Endothelial cell of umbilical vein (primary cell): ENCODE measurements around the gene TSPOAP1. TPM values are rescaled to one million over a fixed set of nuclear protein-coding genes. Genes with fewer than 3 reads are reported as not detected.

Source experiments
- BruUV-seq: library from RNA; stranded (reverse); fragments of 400-500 nt; replicated peaks from 2 replicates; lab custom pipeline; 2021; lab: Mats Ljungman, UMichigan
- CTCF ChIA-PET: fragments of 300-600, 350-600 bp; sonication (Branson Sonifier 250); formaldehyde crosslinking; loops from one replicate; lab custom pipeline; 2021; ENCODE audit warnings: antibody characterized with exemption, inconsistent platforms; lab: Charles Lee
- POLR2A ChIA-PET: fragments of 300-600, 350-600 bp; sonication (Branson Sonifier 250); formaldehyde crosslinking; loops from one replicate; lab custom pipeline; 2021; ENCODE audit warnings: antibody characterized with exemption, inconsistent platforms; lab: Charles Lee
- DNase-seq: peaks from one replicate; pipeline ENCODE4 v3.0.0-alpha.2; 2011; ENCODE audit warnings: low read depth, low spot score
- FAIRE-seq: peaks from 2 replicates; lab custom pipeline; 2011; peaks lifted over from hg19 to GRCh38; lab: Jason Lieb, UNC
- H2AFZ ChIP-seq: 2 replicates; pipeline ENCODE4 v1.6.0; 2012; ENCODE audit warnings: low read depth, low read length, control low read depth, inconsistent platforms
- H3K27ac ChIP-seq: 2 replicates; pipeline ENCODE4 v1.5.1; 2011; ENCODE audit warnings: low read depth, mild to moderate bottlenecking, control low read depth, low read length, moderate library complexity; ENCODE audit not compliant: insufficient read depth
- H3K27me3 ChIP-seq, 2 experiments: 2 replicates each; pipeline versions ENCODE4 v1.6.0 to v1.6.1; 2011; ENCODE audit warnings: low read length in 2 of 2, mixed read lengths in 1 of 2; ENCODE audit not compliant: control insufficient read depth in 2 of 2, insufficient read depth in 2 of 2
- H3K36me3 ChIP-seq, 2 experiments: 2 replicates in 1 of 2; 3 replicates in 1 of 2; pipeline ENCODE4 v1.5.1; 2011; ENCODE audit warnings: low read length in 2 of 2, mild to moderate bottlenecking in 1 of 2, moderate library complexity in 1 of 2; ENCODE audit not compliant: control insufficient read depth in 2 of 2, insufficient read depth in 2 of 2; ENCODE audit errors: extremely low read depth in 1 of 2
- H3K4me1 ChIP-seq: 3 replicates; pipeline ENCODE4 v1.5.1; 2011; ENCODE audit warnings: mild to moderate bottlenecking, low read length; ENCODE audit not compliant: control insufficient read depth, insufficient read depth; ENCODE audit errors: extremely low read depth
- H3K4me2 ChIP-seq: 2 replicates; pipeline ENCODE4 v1.6.1; 2011; ENCODE audit warnings: low read length, control low read depth, mixed read lengths; ENCODE audit not compliant: insufficient read depth
- H3K4me3 ChIP-seq, 3 experiments: fragments of 200-600 bp in 1 of 3; sonication (generic), shearing (Covaris generic) in 1 of 3; replicated peaks in 1 of 3; 2 replicates each; pipeline ENCODE4 v1.5.1; 2011 to 2016; ENCODE audit warnings: control low read depth in 3 of 3, low read length in 3 of 3, mild to moderate bottlenecking in 2 of 3, inconsistent platforms in 1 of 3, low read depth in 1 of 3, moderate library complexity in 1 of 3; ENCODE audit not compliant: insufficient read depth in 1 of 3
- H3K79me2 ChIP-seq: 2 replicates; pipeline ENCODE4 v1.6.0; 2012; ENCODE audit warnings: low read length, inconsistent platforms; ENCODE audit not compliant: control insufficient read depth, insufficient read depth
- H3K9ac ChIP-seq: replicated peaks from 2 replicates; pipeline ENCODE3; 2011; ENCODE audit warnings: low read length, control low read depth; ENCODE audit not compliant: insufficient read depth; ENCODE audit errors: extremely low read depth
- H3K9me1 ChIP-seq: replicated peaks from 3 replicates; pipeline ENCODE4 v1.6.0; 2011; ENCODE audit warnings: mild to moderate bottlenecking, low read length; ENCODE audit not compliant: control insufficient read depth, insufficient read depth; ENCODE audit errors: extremely low read depth
- H3K9me3 ChIP-seq: replicated peaks from 2 replicates; pipeline ENCODE4 v1.5.1; 2012; ENCODE audit warnings: low read length, inconsistent platforms; ENCODE audit not compliant: control insufficient read depth, insufficient read depth
- H4K20me1 ChIP-seq: replicated peaks from 2 replicates; pipeline ENCODE3; 2011; ENCODE audit warnings: mild to moderate bottlenecking, low read length; ENCODE audit not compliant: control insufficient read depth, insufficient read depth; ENCODE audit errors: extremely low read depth
- CTCF ChIP-seq, 2 donors: IDR thresholded peaks; 1 replicate in 1 of 2; 2 replicates in 1 of 2; pipeline ENCODE4 v1.5.1; 2011; ENCODE audit warnings: low read length in 2 of 2, mild to moderate bottlenecking in 2 of 2, moderate library complexity in 2 of 2, control low read depth in 1 of 2, inconsistent platforms in 1 of 2, low read depth in 1 of 2; ENCODE audit not compliant: insufficient read depth in 1 of 2; ENCODE audit errors: extremely low read depth in 1 of 2
- dilution Hi-C: fragments of 300-500 bp; cut with MboI; formaldehyde crosslinking; loops from one replicate; pipeline ENCODE4 v1.15.0; 2019; ENCODE audit warnings: low sequenced_read_pairs; ENCODE audit not compliant: extremely low pct_ligation_motif_present
- intact Hi-C: fragments of 100-400 bp; cut with micrococcal nuclease; formaldehyde crosslinking; loops from one replicate; pipeline ENCODE4 v1.10.0; 2022
- polyA plus RNA-seq, 4 experiments: library from polyadenylated mRNA; depleted of rRNA in 3 of 4; stranded (reverse) in 3 of 4; unstranded in 1 of 4; fragments of >200 nt; gene quantifications; 2 replicates each; pipeline versions ENCODE4 v1.2.1 to v1.2.3, GENCODE V29; 2011 to 2012; ENCODE audit warnings: missing spikeins in 1 of 4
- total RNA-seq: library from RNA; stranded (reverse); gene quantifications from 2 replicates; pipeline ENCODE4 v1.2.3, GENCODE V29; 2021
- TF ChIP-seq, protein P1 (sequence below): IDR thresholded peaks from 2 replicates; pipeline ENCODE4 v1.6.1; 2011; ENCODE audit not compliant: insufficient read depth, insufficient read length

The TSPOAP1 gene
- total and polyA plus RNA-seq, 2 donors (not counting 3 experiments of a cell fraction or from before 2014, with no cell fraction given): not detected

DNA sequence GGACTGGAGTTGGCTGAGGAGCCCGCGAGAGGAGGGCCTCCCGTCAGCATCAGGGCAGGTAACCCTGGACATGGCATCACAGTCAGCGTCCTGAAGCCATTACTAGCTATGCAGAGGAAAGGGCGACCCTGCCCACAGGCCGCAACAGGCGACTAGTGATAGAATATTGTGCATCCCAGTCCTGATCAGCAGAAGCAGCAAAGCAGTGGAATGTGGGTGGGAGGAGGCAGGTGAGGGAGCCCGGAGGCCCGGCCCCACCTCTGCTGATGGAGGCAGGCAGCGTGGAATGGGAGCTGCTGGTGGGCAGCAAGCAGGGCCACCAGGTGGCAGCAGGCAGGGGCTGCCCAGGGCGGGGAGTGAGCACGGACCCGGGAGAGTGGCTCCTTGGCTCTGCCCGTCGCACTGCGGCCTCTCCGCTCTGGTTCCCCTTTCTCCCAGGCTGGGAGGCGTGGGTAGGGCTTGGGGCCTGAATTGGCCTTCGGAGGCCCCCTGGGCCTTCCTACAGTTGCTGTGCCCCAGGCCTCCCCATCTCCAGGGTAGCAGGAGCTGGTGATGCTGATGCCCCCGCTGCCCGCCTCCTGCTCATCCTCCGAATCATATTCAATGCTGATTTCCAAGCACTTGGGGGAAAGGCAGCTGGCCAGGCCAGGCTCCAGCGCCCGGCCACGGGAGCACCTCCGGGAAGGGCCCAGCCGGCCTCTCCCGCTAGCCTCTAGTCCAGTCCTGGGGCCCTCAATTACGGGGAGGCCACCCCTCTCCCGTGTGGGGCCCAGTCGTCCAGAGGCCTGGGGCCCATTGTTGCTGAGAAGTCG lies 20.2 kb downstream of the TSPOAP1 start:
- no peaks in the 10 kb centered on the region for H3K27me3 ChIP-seq
- CTCF ChIA-PET: interaction anchor here (0.8 to 2.8 kb wide), 8 partner anchors 9 to 142 kb away, joined by 3 to 26 read pairs (median 4); partner anchors contain the start of genes RNF43, SUPT4H1 and TSPOAP1
- dilution Hi-C loops: no loop called here

More for the DNA sequence above, 20.2 kb downstream of the TSPOAP1 start:
- Histone ChIP-seq H3K36me3 (no peaks in the 10 kb centered on the region), H2AFZ (no peak overlapping the region), H3K27ac (no peak overlapping the region), H3K79me2 (no peaks in the 10 kb centered on the region), H3K4me1 (no peaks in the 10 kb centered on the region), H4K20me1 (no peaks in the 10 kb centered on the region), H3K4me2 (no peak overlapping the region), H3K4me3 (no peak overlapping the region), H3K9ac (no peak overlapping the region), H3K9me3 (no peaks in the 10 kb centered on the region), H3K9me1 (no peaks in the 10 kb centered on the region)
- POLR2A ChIA-PET: no interaction called here
- FAIRE-seq: no peak
- intact Hi-C loops: loop anchor here (1.0 kb wide), 1 partner anchor 139 kb away; no protein-coding TSS in a partner anchor
- no TSS peak for BruUV-seq
- DNase-seq: no peak
- peak; percentile 18 to 63 for TF ChIP-seq CTCF (IDR thresholded peaks at IDR 0.05; ENCODE audit: extremely low read depth in 1 of 2, insufficient read depth in 1 of 2, low read depth in 1 of 2, low read length in 2 of 2)
- TF ChIP-seq, protein P1, sequence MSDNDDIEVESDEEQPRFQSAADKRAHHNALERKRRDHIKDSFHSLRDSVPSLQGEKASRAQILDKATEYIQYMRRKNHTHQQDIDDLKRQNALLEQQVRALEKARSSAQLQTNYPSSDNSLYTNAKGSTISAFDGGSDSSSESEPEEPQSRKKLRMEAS: no peak
